Measurements from ENCODE around the gene TBRG4. TPM values are rescaled to one million over a fixed set of nuclear protein-coding genes. Genes with fewer than 3 reads are reported as not detected.

TBRG4 gene
- total and polyA plus RNA-seq, 2 donors from 2014 or later: 45.7 to 67.8 TPM

- TF ChIP-seq, protein P1, sequence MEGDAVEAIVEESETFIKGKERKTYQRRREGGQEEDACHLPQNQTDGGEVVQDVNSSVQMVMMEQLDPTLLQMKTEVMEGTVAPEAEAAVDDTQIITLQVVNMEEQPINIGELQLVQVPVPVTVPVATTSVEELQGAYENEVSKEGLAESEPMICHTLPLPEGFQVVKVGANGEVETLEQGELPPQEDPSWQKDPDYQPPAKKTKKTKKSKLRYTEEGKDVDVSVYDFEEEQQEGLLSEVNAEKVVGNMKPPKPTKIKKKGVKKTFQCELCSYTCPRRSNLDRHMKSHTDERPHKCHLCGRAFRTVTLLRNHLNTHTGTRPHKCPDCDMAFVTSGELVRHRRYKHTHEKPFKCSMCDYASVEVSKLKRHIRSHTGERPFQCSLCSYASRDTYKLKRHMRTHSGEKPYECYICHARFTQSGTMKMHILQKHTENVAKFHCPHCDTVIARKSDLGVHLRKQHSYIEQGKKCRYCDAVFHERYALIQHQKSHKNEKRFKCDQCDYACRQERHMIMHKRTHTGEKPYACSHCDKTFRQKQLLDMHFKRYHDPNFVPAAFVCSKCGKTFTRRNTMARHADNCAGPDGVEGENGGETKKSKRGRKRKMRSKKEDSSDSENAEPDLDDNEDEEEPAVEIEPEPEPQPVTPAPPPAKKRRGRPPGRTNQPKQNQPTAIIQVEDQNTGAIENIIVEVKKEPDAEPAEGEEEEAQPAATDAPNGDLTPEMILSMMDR (IDR thresholded peaks at IDR 0.05; ENCODE audit: borderline replicate concordance, extremely low read depth, insufficient read depth): no peak
- intact Hi-C loops (cut with DNase I): no loop called here
- H3K27ac ChIP-seq (ENCODE audit: low read depth in 2 of 2, low read length in 2 of 2): no peak overlapping the region
- no peaks in the 10 kb centered on the region for H3K27me3 ChIP-seq (ENCODE audit: control insufficient read depth, insufficient read depth, low read length)
- FAIRE-seq: no peak
- H3K4me3 ChIP-seq (ENCODE audit: low read length in 3 of 3): no peak overlapping the region
- H3K9me3 ChIP-seq (ENCODE audit: control insufficient read depth in 2 of 3, insufficient read depth in 1 of 3, low read length in 3 of 3): no peaks in the 10 kb centered on the region
- DNase-seq: peak in 1 of 5 donors; percentile 20
- H3K4me1 ChIP-seq (ENCODE audit: control insufficient read depth in 2 of 3, insufficient read depth in 2 of 3, low read depth in 1 of 3, low read length in 3 of 3): peaks cover 0 to 8% (median 0%) of the 10 kb centered on the region in 3 donors
- no peak overlapping the region for H3K9ac ChIP-seq (ENCODE audit: low read length in 3 of 3)
- peaks cover 12 to 85% (median 79%) of the 10 kb centered on the region in 3 donors for H3K36me3 ChIP-seq (ENCODE audit: control insufficient read depth in 2 of 3, insufficient read depth in 3 of 3, low read length in 3 of 3)
Observed at GRCh38 chr7:45102785-45103712, 8.4 kb downstream of the TBRG4 start.

DNA sequence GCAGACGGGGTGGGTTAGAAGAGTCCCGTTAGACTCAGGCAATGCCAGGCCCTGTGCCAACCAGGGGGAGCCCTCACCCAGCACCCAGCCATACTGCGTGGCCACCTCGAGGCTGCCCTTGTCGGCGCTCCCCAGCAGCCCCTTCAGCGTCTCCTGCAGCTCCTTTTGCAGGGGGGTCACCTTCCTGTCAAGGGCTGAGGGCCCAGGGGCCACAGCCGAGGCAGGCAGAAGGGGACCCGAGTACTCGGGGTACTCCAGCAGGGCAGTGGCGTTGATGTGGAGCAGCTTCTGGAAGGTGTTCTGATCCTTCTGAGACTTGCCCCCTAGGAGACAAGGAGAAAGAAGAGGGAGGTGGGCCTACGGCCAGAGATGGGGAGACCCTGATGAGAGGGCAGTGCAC lies 9.7 kb downstream of the TBRG4 start:
- FAIRE-seq: no peak

DNA sequence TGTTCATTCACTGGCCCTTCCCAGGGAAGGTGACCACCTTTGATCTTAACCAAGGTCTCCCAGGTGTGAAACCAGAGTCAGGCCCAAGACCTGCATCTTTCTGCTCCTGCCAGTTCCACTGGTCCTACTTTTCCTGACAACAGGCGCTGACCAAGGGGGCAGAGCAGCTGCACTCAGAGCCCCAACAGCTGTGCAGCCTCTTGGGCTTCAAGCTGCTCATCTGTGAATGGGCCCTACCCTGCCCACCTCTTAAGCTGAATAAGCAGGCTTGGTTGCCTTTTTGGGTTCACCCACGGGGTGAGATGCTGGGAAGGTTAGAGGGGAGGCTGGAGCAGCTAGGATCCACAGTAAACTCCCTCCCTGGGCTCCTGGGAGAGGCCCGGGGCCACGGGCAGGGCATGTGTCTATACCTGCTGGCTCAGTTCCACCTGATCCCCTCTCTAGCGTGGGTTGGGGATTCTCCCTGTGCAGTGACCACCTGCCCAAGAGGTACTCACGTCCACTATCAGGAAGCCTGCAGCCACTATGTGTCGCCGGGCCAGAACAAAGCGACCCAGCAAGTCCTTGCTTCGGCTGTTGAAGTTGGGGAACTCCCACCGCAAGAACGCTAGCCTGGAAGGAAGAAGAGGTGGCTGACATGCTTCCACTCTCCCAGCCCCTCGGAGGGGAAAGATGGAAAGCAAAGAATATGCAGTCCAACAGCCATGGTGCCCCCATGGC lies 10.6 kb downstream of the TBRG4 start:
- Histone ChIP-seq H3K27ac (ENCODE audit: low read depth in 2 of 2, low read length in 2 of 2) (no peak overlapping the region), H3K4me1 (ENCODE audit: control insufficient read depth in 2 of 3, insufficient read depth in 2 of 3, low read depth in 1 of 3, low read length in 3 of 3) (no peaks in the 10 kb centered on the region), H3K36me3 (ENCODE audit: control insufficient read depth in 2 of 3, insufficient read depth in 3 of 3, low read length in 3 of 3) (peaks cover 12 to 68% (median 63%) of the 10 kb centered on the region in 3 donors), H3K9me3 (ENCODE audit: control insufficient read depth in 2 of 3, insufficient read depth in 1 of 3, low read length in 3 of 3) (no peaks in the 10 kb centered on the region), H3K4me3 (ENCODE audit: low read length in 3 of 3) (no peak overlapping the region), H3K9ac (ENCODE audit: low read length in 3 of 3) (no peak overlapping the region), H3K27me3 (ENCODE audit: control insufficient read depth, insufficient read depth, low read length) (no peaks in the 10 kb centered on the region)
- DNase-seq (peak in 1 of 5 donors; percentile 18), FAIRE-seq (no peak)
- TF ChIP-seq, protein P1 (IDR thresholded peaks at IDR 0.05; ENCODE audit: borderline replicate concordance, extremely low read depth, insufficient read depth): no peak
- intact Hi-C loops (cut with DNase I): no loop called here

More for the DNA sequence above, 9.7 kb downstream of the TBRG4 start:
- H3K27me3 ChIP-seq (ENCODE audit: control insufficient read depth, insufficient read depth, low read length): no peaks in the 10 kb centered on the region
- TF ChIP-seq, protein P1 (IDR thresholded peaks at IDR 0.05; ENCODE audit: borderline replicate concordance, extremely low read depth, insufficient read depth): no peak
- DNase-seq: no peak
- intact Hi-C loops (cut with DNase I): no loop called here
- H3K9ac ChIP-seq (ENCODE audit: low read length in 3 of 3): no peak overlapping the region
- H3K27ac ChIP-seq (ENCODE audit: low read depth in 2 of 2, low read length in 2 of 2): no peak overlapping the region
- H3K4me1 ChIP-seq (ENCODE audit: control insufficient read depth in 2 of 3, insufficient read depth in 2 of 3, low read depth in 1 of 3, low read length in 3 of 3): peaks cover 0 to under 1% (median 0%) of the 10 kb centered on the region in 3 donors
- H3K9me3 ChIP-seq (ENCODE audit: control insufficient read depth in 2 of 3, insufficient read depth in 1 of 3, low read length in 3 of 3): no peaks in the 10 kb centered on the region
- peaks cover 12 to 73% (median 69%) of the 10 kb centered on the region in 3 donors for H3K36me3 ChIP-seq (ENCODE audit: control insufficient read depth in 2 of 3, insufficient read depth in 3 of 3, low read length in 3 of 3)
- H3K4me3 ChIP-seq (ENCODE audit: low read length in 3 of 3): no peak overlapping the region
